Measurements from ENCODE around the gene ZBTB16. TPM values are rescaled to one million over a fixed set of nuclear protein-coding genes. Genes with fewer than 3 reads are reported as not detected.

Gene ZBTB16
- total RNA-seq, 4 donors from 2014 or later: 10.4 to 137 (median 18.8) TPM

DNA sequence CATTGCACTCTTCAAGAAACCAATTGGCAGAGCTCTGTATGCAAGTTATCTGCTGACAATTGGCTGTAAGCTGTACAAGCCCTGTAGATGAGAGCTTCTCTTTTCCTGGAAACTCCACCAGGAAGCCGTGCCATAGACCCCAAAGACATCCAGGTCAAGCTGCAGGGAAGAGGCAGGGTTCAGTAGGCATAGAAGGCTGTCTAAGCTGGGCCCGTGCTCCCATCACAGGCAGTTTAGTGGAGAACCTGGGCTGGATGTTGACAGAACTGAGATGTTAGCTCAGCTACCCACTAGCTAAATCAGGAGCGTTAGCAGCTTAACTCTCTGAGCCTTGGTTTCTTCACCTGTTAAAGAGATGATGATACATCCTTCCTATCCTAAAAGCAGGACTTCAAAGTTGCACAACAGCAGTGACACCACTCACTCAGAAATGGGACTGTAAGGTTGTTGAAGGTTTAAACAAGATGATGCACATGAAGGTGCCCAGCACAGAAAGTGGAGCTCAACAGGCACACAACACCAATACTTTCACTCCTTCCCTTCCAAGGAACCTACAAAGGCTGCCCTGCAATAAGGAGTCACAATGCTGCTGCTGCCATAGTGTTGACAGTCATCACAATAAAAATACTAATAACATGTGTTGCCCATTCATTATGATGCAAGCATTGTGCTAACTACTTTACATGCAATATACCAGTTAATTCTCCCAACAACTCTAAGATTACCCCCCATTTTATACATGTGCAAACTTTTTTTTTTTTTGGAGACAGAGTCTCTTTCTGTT lies 115.4 kb downstream of the ZBTB16 start:
- Histone ChIP-seq H3K27me3 (peaks cover 0 to 32% (median 0%) of the 10 kb centered on the region in 4 donors), H3K9me3 (no peaks in the 10 kb centered on the region), H3K4me3 (no peak overlapping the region), H3K27ac (peak overlapping the region; percentile 7 to 99 (median 96)), H3K4me1 (peaks cover 29 to 98% (median 78%) of the 10 kb centered on the region in 3 donors), H3K36me3 (peaks cover 0 to 14% (median 0%) of the 10 kb centered on the region in 3 donors)
- intact Hi-C loops (cut with DNase I): no loop called here
- TF ChIP-seq, protein P1, sequence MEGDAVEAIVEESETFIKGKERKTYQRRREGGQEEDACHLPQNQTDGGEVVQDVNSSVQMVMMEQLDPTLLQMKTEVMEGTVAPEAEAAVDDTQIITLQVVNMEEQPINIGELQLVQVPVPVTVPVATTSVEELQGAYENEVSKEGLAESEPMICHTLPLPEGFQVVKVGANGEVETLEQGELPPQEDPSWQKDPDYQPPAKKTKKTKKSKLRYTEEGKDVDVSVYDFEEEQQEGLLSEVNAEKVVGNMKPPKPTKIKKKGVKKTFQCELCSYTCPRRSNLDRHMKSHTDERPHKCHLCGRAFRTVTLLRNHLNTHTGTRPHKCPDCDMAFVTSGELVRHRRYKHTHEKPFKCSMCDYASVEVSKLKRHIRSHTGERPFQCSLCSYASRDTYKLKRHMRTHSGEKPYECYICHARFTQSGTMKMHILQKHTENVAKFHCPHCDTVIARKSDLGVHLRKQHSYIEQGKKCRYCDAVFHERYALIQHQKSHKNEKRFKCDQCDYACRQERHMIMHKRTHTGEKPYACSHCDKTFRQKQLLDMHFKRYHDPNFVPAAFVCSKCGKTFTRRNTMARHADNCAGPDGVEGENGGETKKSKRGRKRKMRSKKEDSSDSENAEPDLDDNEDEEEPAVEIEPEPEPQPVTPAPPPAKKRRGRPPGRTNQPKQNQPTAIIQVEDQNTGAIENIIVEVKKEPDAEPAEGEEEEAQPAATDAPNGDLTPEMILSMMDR (IDR thresholded peaks at IDR 0.05): no peak
- no peak for TF ChIP-seq POLR2A (IDR thresholded peaks at IDR 0.05)
- DNase-seq: no peak
- 50% methylated on average over 1 of the region's 3 CpGs; no CpG with 5 or more reads in 1 of the 2 donors for WGBS, 2 donors

DNA sequence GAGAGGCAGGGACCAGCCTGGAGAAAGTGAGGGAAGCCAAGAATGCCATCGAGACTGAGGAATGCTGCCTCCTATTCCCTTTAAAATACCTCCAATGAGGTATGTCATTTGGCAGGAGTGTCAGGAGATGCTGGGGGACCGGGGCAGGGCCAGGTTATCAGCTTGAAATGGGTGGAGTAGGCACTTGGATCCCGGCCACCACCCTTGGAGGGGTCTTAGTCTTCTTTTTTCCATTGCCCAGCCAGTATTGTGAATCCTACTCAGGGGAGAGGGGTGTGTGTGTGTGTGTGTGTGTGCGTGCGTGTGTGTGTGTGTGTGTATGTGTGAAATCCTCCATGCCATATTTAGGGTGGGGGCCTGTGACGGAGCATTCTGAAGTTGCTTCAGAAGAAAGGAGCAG lies 116.2 kb downstream of the ZBTB16 start:
- Histone ChIP-seq H3K4me1 (peaks cover 27 to 98% (median 79%) of the 10 kb centered on the region in 3 donors), H3K9me3 (no peaks in the 10 kb centered on the region), H3K27me3 (peaks cover 0 to 26% (median 0%) of the 10 kb centered on the region in 4 donors), H3K4me3 (no peak overlapping the region), H3K27ac (peak overlapping the region; percentile 7 to 99 (median 96)), H3K36me3 (peaks cover 0 to 14% (median 0%) of the 10 kb centered on the region in 3 donors)
- TF ChIP-seq, protein P1 (IDR thresholded peaks at IDR 0.05): no peak
- intact Hi-C loops (cut with DNase I): no loop called here
- no peak for DNase-seq
- WGBS, 2 donors: 73 to 75% methylated on average over 4 to 6 of the region's 6 CpGs

DNA sequence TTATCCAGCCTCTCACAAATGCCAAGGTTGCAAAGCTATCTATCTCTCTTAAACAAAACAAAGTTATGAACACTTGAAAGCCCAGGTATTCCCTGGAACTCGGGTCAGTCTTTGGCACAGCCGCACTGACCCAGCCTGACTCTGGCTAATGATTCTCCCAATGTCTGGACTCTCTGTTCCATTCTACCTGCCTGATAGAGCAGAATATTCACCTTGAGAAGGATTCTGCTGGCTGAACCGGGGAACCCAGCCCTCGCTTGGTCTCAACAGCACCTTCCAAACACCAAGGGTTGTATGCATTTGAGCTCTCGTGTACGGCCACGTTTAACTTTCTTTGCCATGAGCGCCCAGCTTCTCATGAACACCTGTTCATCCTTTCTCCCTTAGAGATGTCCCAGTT lies 116.8 kb downstream of the ZBTB16 start:
- Histone ChIP-seq H3K27me3 (peaks cover 0 to 20% (median 0%) of the 10 kb centered on the region in 4 donors), H3K4me1 (peaks cover 27 to 98% (median 78%) of the 10 kb centered on the region in 3 donors), H3K4me3 (no peak overlapping the region), H3K36me3 (peaks cover 0 to 14% (median 0%) of the 10 kb centered on the region in 3 donors), H3K27ac (peak overlapping the region; percentile 84 to 99 (median 96)), H3K9me3 (no peaks in the 10 kb centered on the region)
- intact Hi-C loops (cut with DNase I): no loop called here
- 87 to 92% methylated on average over 8 of the region's 8 CpGs for WGBS, 2 donors
- TF ChIP-seq POLR2A (IDR thresholded peaks at IDR 0.05): no peak
- TF ChIP-seq, protein P1 (IDR thresholded peaks at IDR 0.05): no peak
- DNase-seq: no peak

DNA sequence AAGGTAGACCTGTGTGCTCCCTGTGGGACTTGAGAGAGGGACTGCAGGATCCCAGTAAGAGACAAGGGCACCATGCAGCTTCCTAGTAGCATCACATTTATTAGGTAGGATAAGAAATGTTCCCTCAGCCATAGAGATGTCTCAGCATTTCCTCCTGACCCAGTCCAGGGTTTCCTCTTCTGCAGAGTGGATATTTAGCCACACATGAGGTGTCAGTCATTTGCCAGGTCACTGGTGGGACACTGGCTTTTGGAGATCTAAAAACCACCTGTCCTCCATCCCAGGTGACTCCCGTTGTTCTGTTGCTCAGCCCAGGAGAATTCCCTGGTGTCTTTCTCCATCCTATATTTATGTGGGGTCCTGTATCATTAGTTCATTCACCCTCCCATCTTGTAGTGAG lies 119.1 kb downstream of the ZBTB16 start:
- TF ChIP-seq POLR2A (IDR thresholded peaks at IDR 0.05): no peak
- TF ChIP-seq, protein P1 (IDR thresholded peaks at IDR 0.05): no peak
- peaks cover 0 to 7% (median 0%) of the 10 kb centered on the region in 3 donors for H3K36me3 ChIP-seq
- peaks cover 19 to 98% (median 74%) of the 10 kb centered on the region in 3 donors for H3K4me1 ChIP-seq
- H3K9me3 ChIP-seq: no peaks in the 10 kb centered on the region
- H3K27me3 ChIP-seq: peaks cover 0 to 4% (median 0%) of the 10 kb centered on the region in 4 donors
- intact Hi-C loops (cut with DNase I): no loop called here
- 80 to 88% methylated on average over 1 of the region's 1 CpG for WGBS, 2 donors
- DNase-seq: no peak
- H3K4me3 ChIP-seq: peak overlapping the region in 1 of 4 donors; percentile 28
- H3K27ac ChIP-seq: peak overlapping the region; percentile 84 to 99 (median 96)

All from esophagus squamous epithelium (tissue), 5 donors.